GM12878 (cell line): ENCODE measurements around the gene SMIM14. TPM values are rescaled to one million over a fixed set of nuclear protein-coding genes. Genes with fewer than 3 reads are reported as not detected.

Source experiments
- ATAC-seq: fragments of 200-7000 bp; cut with Tn5 transposase; 3 replicates; pipeline ENCODE4 v1.9.1; 2020; ENCODE audit warnings: mild to moderate bottlenecking, moderate library complexity
- BruUV-seq: library from RNA; stranded (reverse); fragments of 400-500 nt; replicated peaks from 2 replicates; lab custom pipeline; 2021; lab: Mats Ljungman, UMichigan
- CTCF ChIA-PET: fragments of 300-600 bp; sonication (Branson Sonifier 250); formaldehyde crosslinking; extraction: SDS; loops from one replicate; lab custom pipeline; 2021; ENCODE audit warnings: inconsistent platforms; lab: Yijun Ruan, JAX
- POLR2A ChIA-PET: fragments of 350-600 bp; formaldehyde crosslinking; extraction: SDS; loops from one replicate; lab custom pipeline; 2021; ENCODE audit warnings: inconsistent platforms; lab: Charles Lee
- RAD21 ChIA-PET: fragments of 300-600 bp; sonication (Branson Sonifier 250); formaldehyde crosslinking; loops from one replicate; lab custom pipeline; 2023; ENCODE audit warnings: antibody characterized with exemption; ENCODE audit not compliant: unreplicated experiment; lab: Charles Lee
- SMC1A ChIA-PET: fragments of 300-600 bp; sonication (Branson Sonifier 250); formaldehyde crosslinking; loops from one replicate; lab custom pipeline; 2023; ENCODE audit not compliant: unreplicated experiment, uncharacterized antibody; lab: Charles Lee
- DNase-seq: peaks from one replicate; pipeline ENCODE4 v3.0.0-alpha.2; 2011; ENCODE audit warnings: low read depth, low spot score
- FAIRE-seq: peaks from 3 replicates; lab custom pipeline; 2011; peaks lifted over from hg19 to GRCh38; lab: Jason Lieb, UNC
- H2AFZ ChIP-seq: 2 replicates; pipeline ENCODE4 v1.6.0; 2011; ENCODE audit warnings: low read depth, low read length, control low read depth; ENCODE audit not compliant: control insufficient read depth
- H3K27ac ChIP-seq: 2 replicates; pipeline ENCODE4 v1.5.1; 2011; ENCODE audit warnings: control low read depth; ENCODE audit not compliant: control insufficient read depth, insufficient read depth
- H3K27me3 ChIP-seq, 2 experiments: replicated peaks in 1 of 2; 2 replicates each; pipeline versions ENCODE4 v1.6.0 to v1.6.1; 2011; ENCODE audit warnings: low read length in 1 of 2; ENCODE audit not compliant: control insufficient read depth in 2 of 2, insufficient read depth in 2 of 2
- H3K36me3 ChIP-seq, 2 experiments: 2 replicates each; pipeline ENCODE4 v1.5.1; 2011; ENCODE audit warnings: low read length in 1 of 2; ENCODE audit not compliant: control insufficient read depth in 2 of 2, insufficient read depth in 2 of 2
- H3K4me1 ChIP-seq: 2 replicates; pipeline ENCODE4 v1.6.1; 2011; ENCODE audit warnings: mild to moderate bottlenecking, low read length, moderate library complexity, mixed read lengths; ENCODE audit not compliant: control insufficient read depth, insufficient read depth
- H3K4me2 ChIP-seq: 2 replicates; pipeline ENCODE4 v1.6.0; 2011; ENCODE audit warnings: control low read depth; ENCODE audit not compliant: control insufficient read depth, insufficient read depth
- H3K4me3 ChIP-seq: fragments of 200-600 bp; sonication (generic); 2 replicates; pipeline ENCODE4 v1.5.1; 2016
- H3K79me2 ChIP-seq: 2 replicates; pipeline ENCODE4 v1.6.0; 2011; ENCODE audit warnings: low read length; ENCODE audit not compliant: control insufficient read depth, insufficient read depth
- H3K9ac ChIP-seq: 2 replicates; pipeline ENCODE4 v1.8.0; 2011; ENCODE audit warnings: low read length, control low read depth, mixed read lengths; ENCODE audit not compliant: control insufficient read depth, insufficient read depth
- H3K9me3 ChIP-seq: replicated peaks from 3 replicates; pipeline ENCODE4 v1.5.1; 2011; ENCODE audit warnings: mild to moderate bottlenecking, low read length; ENCODE audit not compliant: control insufficient read depth, insufficient read depth
- H4K20me1 ChIP-seq: 2 replicates; pipeline ENCODE4 v1.6.0; 2011; ENCODE audit not compliant: control insufficient read depth, insufficient read depth
- NRF1 ChIP-seq: conservative IDR thresholded peaks from 2 replicates; pipeline ENCODE4 v1.6.1; 2011; ENCODE audit warnings: mild to moderate bottlenecking, low read depth, low read length, improper control_type of control experiment
- SREBF1 ChIP-seq: IDR thresholded peaks from 2 replicates; pipeline ENCODE4 v1.6.1; 2012; ENCODE audit warnings: mild to moderate bottlenecking, low read length
- ZNF592 ChIP-seq: fragments of 450-650 bp; IDR thresholded peaks from 2 replicates; pipeline ENCODE4 v1.6.1; 2017; ENCODE audit warnings: mild to moderate bottlenecking, moderate library complexity
- WGBS: methylation state at CpG from one replicate; pipeline ENCODE4 v1.1.6; 2016; ENCODE audit warnings: low lambda C conversion rate; ENCODE audit not compliant: insufficient replicate concordance, insufficient coverage; ENCODE audit errors: missing lambda C conversion rate; 5-methylcytosine and 5-hydroxymethylcytosine counted together
- in situ Hi-C: fragments of 300-500 bp; cut with MboI; formaldehyde crosslinking; loops from 9 replicates; pipeline ENCODE4 v1.14.3; 2018; ENCODE audit warnings: mixed read lengths
- intact Hi-C: fragments of 100-400 bp; cut with micrococcal nuclease; formaldehyde crosslinking; loops from one replicate; pipeline ENCODE4 v1.14.2; 2022; ENCODE audit not compliant: unreplicated experiment
- polyA plus RNA-seq, 11 experiments: library from polyadenylated mRNA; depleted of rRNA in 4 of 11; unstranded in 6 of 11; stranded (reverse) in 5 of 11; fragments of >200 nt; fragmentation: Nextera tagmentation in 4 of 11; fragmentation: Illumina TruSeq in 1 of 11; extraction: Ambion mirVana in 4 of 11; extraction: Trizol in 1 of 11; gene quantifications; 1 replicate in 1 of 11; 2 replicates in 10 of 11; pipeline versions ENCODE4 v1.2.1 to v1.2.3, GENCODE V29; 2011 to 2016; ENCODE audit warnings: inconsistent platforms in 2 of 11, missing spikeins in 2 of 11, low read depth in 1 of 11
- total RNA-seq, 4 experiments: library from RNA; depleted of rRNA in 3 of 4; stranded (reverse); fragments of >200 nt in 3 of 4; fragmentation: Illumina TruSeq in 1 of 4; extraction: Trizol in 1 of 4; gene quantifications; 2 replicates each; pipeline versions ENCODE4 v1.2.1 to v1.2.3, GENCODE V29; 2013 to 2021

The SMIM14 gene
- total and polyA plus RNA-seq, 10 of the 15 experiments (the other 5 are each of a cell fraction or from before 2014, with no cell fraction given) = 125 to 671 (median 188) TPM

GRCh38 chr4:39587881-39588280 lies 50.8 kb downstream of the SMIM14 start:
- no peak for TF ChIP-seq NRF1
- TF ChIP-seq SREBF1 = no peak
- TF ChIP-seq ZNF592 = no peak
- H3K4me1 ChIP-seq = no peaks in the 10 kb centered on the region
- no peaks in the 10 kb centered on the region for H3K27me3 ChIP-seq
- no peak overlapping the region for H3K4me2 ChIP-seq
- ChIA-PET CTCF (interaction anchor here (0.5 to 0.7 kb wide), 2 partner anchors 66 to 966 kb away, joined by 3 read pairs; no protein-coding TSS in a partner anchor), POLR2A (interaction anchor here (0.5 to 1.1 kb wide), 3 partner anchors 10 to 315 kb away, joined by 3 read pairs; no protein-coding TSS in a partner anchor), SMC1A (interaction anchor here (1.0 to 2.3 kb wide), 3 partner anchors 9 to 100 kb away, joined by 3 to 10 read pairs (median 4); no protein-coding TSS in a partner anchor), RAD21 (no interaction called here)
- H4K20me1 ChIP-seq = no peaks in the 10 kb centered on the region
- H3K36me3 ChIP-seq = peaks cover 0 to 5% of the 10 kb centered on the region in 2 experiments; a peak in 1 of 4 replicates
- ATAC-seq (no peak), FAIRE-seq (no peak), DNase-seq (no peak)
- WGBS = 95% methylated on average over 3 of the region's 3 CpGs
- in situ Hi-C loops (no loop called here), intact Hi-C loops (no loop called here)
- H3K9me3 ChIP-seq = no peaks in the 10 kb centered on the region
- H3K9ac ChIP-seq = no peak overlapping the region
- no peak overlapping the region for H2AFZ ChIP-seq
- BruUV-seq = no TSS peak
- H3K79me2 ChIP-seq = peaks cover 1% of the 10 kb centered on the region; the same call in 1 of the 2 replicates
- no peak overlapping the region for H3K4me3 ChIP-seq
- H3K27ac ChIP-seq = no peak overlapping the region
